ENCODE results near the gene SOWAHA.
A peak's percentile ranks its signal among the peaks of the same experiment; 100 is the strongest.
"Not testable (repeated sequence)": the region's sequence is repeated elsewhere in the genome, so short reads cannot be mapped to it uniquely, and the experiment has no call there.

SOWAHA gene

DNA sequence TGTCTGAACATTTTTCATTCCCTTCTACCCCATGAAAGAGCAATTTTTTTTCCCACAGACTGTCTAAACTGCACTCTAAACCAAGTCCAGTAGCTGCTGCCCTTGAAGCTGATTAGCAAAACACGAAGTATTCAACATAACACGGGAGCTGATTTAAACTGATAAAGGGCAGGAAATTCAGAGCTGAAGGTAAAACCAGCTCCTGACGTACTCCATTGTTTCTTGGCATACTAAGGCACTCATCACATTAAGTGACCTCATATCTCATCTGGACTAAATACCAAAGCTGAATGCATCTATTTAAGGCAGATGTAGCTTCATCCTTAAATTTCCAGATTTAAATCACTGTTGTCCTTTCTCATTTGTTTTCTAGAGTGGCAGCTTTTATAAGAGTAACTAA, 41.2 kb downstream of the SOWAHA start:
- WGBS (ENCODE audit: extremely low coverage, insufficient coverage, insufficient read length): no CpG with 5 or more reads among the region's 3 CpGs
- Histone ChIP-seq H3K14ac (ENCODE audit: low read length) (no peak overlapping the region), H3K27ac (ENCODE audit: low read depth, low read length) (no peak overlapping the region), H3K4me1 (ENCODE audit: control insufficient read depth in 1 of 2, insufficient read depth in 2 of 2, low read length in 2 of 2) (no peaks in the 10 kb centered on the region), H3K4me3 (ENCODE audit: low read depth, low read length) (no peak overlapping the region), H2AFZ (ENCODE audit: insufficient read depth, low read length, poor library complexity) (no peak overlapping the region), H3K79me1 (ENCODE audit: low read length) (no peaks in the 10 kb centered on the region), H3K9ac (ENCODE audit: low read length) (no peak overlapping the region), H3K18ac (ENCODE audit: low read length) (no peak overlapping the region), H3K9me3 (ENCODE audit: insufficient read depth, low read depth, low read length) (no peaks in the 10 kb centered on the region), H3K79me2 (ENCODE audit: control insufficient read depth, insufficient read depth, low read length, poor library complexity) (no peaks in the 10 kb centered on the region), H4K12ac (ENCODE audit: low read depth, low read length) (no peak overlapping the region), H2BK5ac (ENCODE audit: low read depth, low read length, poor library complexity) (no peak overlapping the region), H2BK120ac (ENCODE audit: insufficient read depth, low read length, poor library complexity) (no peak overlapping the region), H2AK5ac (ENCODE audit: low read length) (no peak overlapping the region), H4K91ac (ENCODE audit: low read depth, low read length) (no peak overlapping the region), H3K4me2 (ENCODE audit: low read length) (no peak overlapping the region), H4K8ac (ENCODE audit: low read depth, low read length) (no peak overlapping the region), H3K36me3 (ENCODE audit: control insufficient read depth in 1 of 2, insufficient read depth in 2 of 2, low read length in 2 of 2) (no peaks in the 10 kb centered on the region), H2BK12ac (ENCODE audit: low read length) (no peak overlapping the region), H3K23ac (ENCODE audit: low read length) (no peak overlapping the region), H3K4ac (ENCODE audit: low read depth, low read length) (no peak overlapping the region), H3K27me3 (ENCODE audit: insufficient read depth, low read length) (no peaks in the 10 kb centered on the region)
- peak; percentile 13 to 68 for DNase-seq

DNA sequence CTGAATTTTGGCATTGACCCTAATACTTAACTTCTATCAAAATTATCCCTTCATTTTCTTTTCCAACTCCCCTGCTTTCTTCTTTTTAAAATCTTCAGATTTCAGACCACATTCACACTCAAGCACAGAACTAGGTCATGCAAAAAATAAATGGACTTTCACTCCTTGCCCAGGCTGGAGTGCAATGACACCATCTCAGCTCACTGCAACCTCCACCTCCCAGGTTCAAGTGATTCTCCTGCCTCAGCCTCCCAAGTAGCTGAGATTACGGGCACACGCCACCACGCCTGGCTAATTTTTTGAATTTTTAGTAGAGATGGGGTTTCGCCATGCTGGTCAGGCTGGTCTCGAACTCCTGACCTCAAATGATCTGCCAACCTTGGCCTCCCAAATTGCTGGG, 41.9 kb downstream of the SOWAHA start:
- H3K18ac ChIP-seq (ENCODE audit: low read length); H3K4me3 ChIP-seq (ENCODE audit: low read depth, low read length); H3K4ac ChIP-seq (ENCODE audit: low read depth, low read length); H3K79me1 ChIP-seq (ENCODE audit: low read length); H4K12ac ChIP-seq (ENCODE audit: low read depth, low read length); H3K27ac ChIP-seq (ENCODE audit: low read depth, low read length); H4K8ac ChIP-seq (ENCODE audit: low read depth, low read length); H3K36me3 ChIP-seq (ENCODE audit: control insufficient read depth in 1 of 2, insufficient read depth in 2 of 2, low read length in 2 of 2); H2AFZ ChIP-seq (ENCODE audit: insufficient read depth, low read length, poor library complexity); DNase-seq; H3K27me3 ChIP-seq (ENCODE audit: insufficient read depth, low read length); H3K14ac ChIP-seq (ENCODE audit: low read length); H2AK5ac ChIP-seq (ENCODE audit: low read length); H3K79me2 ChIP-seq (ENCODE audit: control insufficient read depth, insufficient read depth, low read length, poor library complexity); H3K23ac ChIP-seq (ENCODE audit: low read length); H3K4me1 ChIP-seq (ENCODE audit: control insufficient read depth in 1 of 2, insufficient read depth in 2 of 2, low read length in 2 of 2); H4K91ac ChIP-seq (ENCODE audit: low read depth, low read length); H3K4me2 ChIP-seq (ENCODE audit: low read length); H3K9me3 ChIP-seq (ENCODE audit: insufficient read depth, low read depth, low read length); H2BK120ac ChIP-seq (ENCODE audit: insufficient read depth, low read length, poor library complexity); H3K9ac ChIP-seq (ENCODE audit: low read length); H2BK5ac ChIP-seq (ENCODE audit: low read depth, low read length, poor library complexity); H2BK12ac ChIP-seq (ENCODE audit: low read length): not testable (repeated sequence)
- WGBS (ENCODE audit: extremely low coverage, insufficient coverage, insufficient read length): no CpG with 5 or more reads among the region's 5 CpGs

DNA sequence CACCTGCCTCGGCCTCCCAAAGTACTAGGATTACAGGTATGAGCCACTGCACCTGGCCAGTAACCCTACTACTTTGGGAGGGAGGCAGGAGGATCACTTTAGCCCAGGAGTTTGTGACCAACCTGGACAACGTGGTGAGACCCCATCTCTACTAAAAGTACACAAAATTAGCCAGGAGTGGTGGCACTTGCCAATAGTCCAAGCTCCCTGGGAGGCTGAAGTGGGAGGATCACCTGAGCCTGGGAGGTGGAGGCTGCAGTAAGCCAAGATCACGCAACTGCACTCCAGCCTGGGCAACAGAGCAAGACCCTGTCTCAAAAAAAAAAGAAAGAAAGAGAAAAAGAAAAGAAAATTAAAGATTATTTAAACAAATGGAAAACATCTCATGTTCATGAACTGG, 42.9 kb downstream of the SOWAHA start:
- no peak overlapping the region for H2BK5ac ChIP-seq (ENCODE audit: low read depth, low read length, poor library complexity)
- no CpG with 5 or more reads among the region's 3 CpGs for WGBS (ENCODE audit: extremely low coverage, insufficient coverage, insufficient read length)
- H3K79me1 ChIP-seq (ENCODE audit: low read length): no peaks in the 10 kb centered on the region
- no peak overlapping the region for H4K8ac ChIP-seq (ENCODE audit: low read depth, low read length)
- no peak overlapping the region for H3K9ac ChIP-seq (ENCODE audit: low read length)
- H2AK5ac ChIP-seq (ENCODE audit: low read length): no peak overlapping the region
- no peaks in the 10 kb centered on the region for H3K79me2 ChIP-seq (ENCODE audit: control insufficient read depth, insufficient read depth, low read length, poor library complexity)
- H3K36me3 ChIP-seq (ENCODE audit: control insufficient read depth in 1 of 2, insufficient read depth in 2 of 2, low read length in 2 of 2): no peaks in the 10 kb centered on the region
- no peak overlapping the region for H3K4ac ChIP-seq (ENCODE audit: low read depth, low read length)
- no peak overlapping the region for H2AFZ ChIP-seq (ENCODE audit: insufficient read depth, low read length, poor library complexity)
- H4K12ac ChIP-seq (ENCODE audit: low read depth, low read length): no peak overlapping the region
- DNase-seq: no peak
- H3K27me3 ChIP-seq (ENCODE audit: insufficient read depth, low read length): no peaks in the 10 kb centered on the region
- no peak overlapping the region for H2BK12ac ChIP-seq (ENCODE audit: low read length)
- H3K4me3 ChIP-seq (ENCODE audit: low read depth, low read length): no peak overlapping the region
- H3K4me1 ChIP-seq (ENCODE audit: control insufficient read depth in 1 of 2, insufficient read depth in 2 of 2, low read length in 2 of 2): no peaks in the 10 kb centered on the region
- H3K14ac ChIP-seq (ENCODE audit: low read length): no peak overlapping the region
- H3K23ac ChIP-seq (ENCODE audit: low read length): no peak overlapping the region
- H3K4me2 ChIP-seq (ENCODE audit: low read length): no peak overlapping the region
- H2BK120ac ChIP-seq (ENCODE audit: insufficient read depth, low read length, poor library complexity): no peak overlapping the region
- H3K9me3 ChIP-seq (ENCODE audit: insufficient read depth, low read depth, low read length): no peaks in the 10 kb centered on the region
- no peak overlapping the region for H4K91ac ChIP-seq (ENCODE audit: low read depth, low read length)
- no peak overlapping the region for H3K18ac ChIP-seq (ENCODE audit: low read length)
- no peak overlapping the region for H3K27ac ChIP-seq (ENCODE audit: low read depth, low read length)

DNA sequence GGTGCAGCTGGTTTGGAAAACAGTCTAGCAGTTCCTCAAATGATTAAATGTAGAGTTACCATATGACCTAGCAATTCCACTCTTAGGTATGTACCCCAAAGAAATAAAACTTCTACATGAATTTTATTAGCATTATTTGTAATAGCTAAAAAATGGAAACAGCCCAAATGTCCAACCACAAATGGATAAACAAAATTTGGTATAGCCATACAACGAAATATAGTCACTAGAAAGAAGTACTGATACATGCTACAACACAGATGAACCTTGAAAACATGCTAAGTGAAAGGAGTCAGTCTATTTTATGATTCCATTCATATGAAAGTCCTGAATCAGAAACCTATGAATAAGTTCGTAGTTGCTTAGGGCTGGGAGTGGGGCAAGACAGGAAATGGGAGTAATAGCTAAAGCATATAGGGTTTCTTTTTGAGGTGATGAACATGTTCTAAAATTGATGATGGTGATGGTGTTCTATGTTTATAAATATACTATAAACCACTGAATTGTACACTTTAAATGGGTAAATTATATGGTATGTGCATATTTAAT, 46.9 kb downstream of the SOWAHA start:
- WGBS (ENCODE audit: extremely low coverage, insufficient coverage, insufficient read length): no CpG with 5 or more reads among the region's 2 CpGs
- H2BK5ac ChIP-seq (ENCODE audit: low read depth, low read length, poor library complexity): no peak overlapping the region

More for the DNA sequence above, 46.9 kb downstream of the SOWAHA start:
- no peak overlapping the region for H2AK5ac ChIP-seq (ENCODE audit: low read length)
- H3K79me2 ChIP-seq (ENCODE audit: control insufficient read depth, insufficient read depth, low read length, poor library complexity): no peaks in the 10 kb centered on the region
- H3K4me2 ChIP-seq (ENCODE audit: low read length): no peak overlapping the region
- no peak overlapping the region for H3K27ac ChIP-seq (ENCODE audit: low read depth, low read length)
- H4K8ac ChIP-seq (ENCODE audit: low read depth, low read length): no peak overlapping the region
- H3K4ac ChIP-seq (ENCODE audit: low read depth, low read length): no peak overlapping the region
- H3K4me1 ChIP-seq (ENCODE audit: control insufficient read depth in 1 of 2, insufficient read depth in 2 of 2, low read length in 2 of 2): no peaks in the 10 kb centered on the region
- H3K23ac ChIP-seq (ENCODE audit: low read length): no peak overlapping the region
- no peak overlapping the region for H4K12ac ChIP-seq (ENCODE audit: low read depth, low read length)
- no peaks in the 10 kb centered on the region for H3K79me1 ChIP-seq (ENCODE audit: low read length)
- no peak overlapping the region for H2AFZ ChIP-seq (ENCODE audit: insufficient read depth, low read length, poor library complexity)
- no peaks in the 10 kb centered on the region for H3K36me3 ChIP-seq (ENCODE audit: control insufficient read depth in 1 of 2, insufficient read depth in 2 of 2, low read length in 2 of 2)
- H3K18ac ChIP-seq (ENCODE audit: low read length): no peak overlapping the region
- DNase-seq: no peak
- no peaks in the 10 kb centered on the region for H3K9me3 ChIP-seq (ENCODE audit: insufficient read depth, low read depth, low read length)
- no peak overlapping the region for H3K9ac ChIP-seq (ENCODE audit: low read length)
- H3K4me3 ChIP-seq (ENCODE audit: low read depth, low read length): no peak overlapping the region
- H2BK120ac ChIP-seq (ENCODE audit: insufficient read depth, low read length, poor library complexity): no peak overlapping the region
- no peaks in the 10 kb centered on the region for H3K27me3 ChIP-seq (ENCODE audit: insufficient read depth, low read length)
- H4K91ac ChIP-seq (ENCODE audit: low read depth, low read length): no peak overlapping the region
- no peak overlapping the region for H2BK12ac ChIP-seq (ENCODE audit: low read length)
- no peak overlapping the region for H3K14ac ChIP-seq (ENCODE audit: low read length)
